Kidney (tissue), 14 donors: ENCODE measurements around the gene TTI1. TPM values are rescaled to one million over a fixed set of nuclear protein-coding genes. Genes with fewer than 3 reads are reported as not detected.

ENCODE experiments used
- DNase-seq, 5 donors: peaks; one replicate each; pipeline ENCODE4 v3.0.0-alpha.2; 2013 to 2020
- FAIRE-seq: peaks from 2 replicates; lab custom pipeline; 2012; peaks lifted over from hg19 to GRCh38; lab: Jason Lieb, UNC
- H3K27ac ChIP-seq, 2 donors: one replicate each; pipeline ENCODE4 v1.7.0; 2013; ENCODE audit warnings: low read depth in 2 of 2, low read length in 2 of 2, inconsistent platforms in 1 of 2
- H3K27me3 ChIP-seq: one replicate; pipeline ENCODE4 v1.7.1; 2013; ENCODE audit warnings: low read length, inconsistent platforms; ENCODE audit not compliant: control insufficient read depth, insufficient read depth
- H3K36me3 ChIP-seq, 3 donors: one replicate each; pipeline versions ENCODE4 v1.7.0 to v1.7.1; 2013; ENCODE audit warnings: low read length in 3 of 3, control low read depth in 1 of 3, inconsistent platforms in 1 of 3; ENCODE audit not compliant: insufficient read depth in 3 of 3, control insufficient read depth in 2 of 3
- H3K4me1 ChIP-seq, 3 donors: one replicate each; pipeline versions ENCODE4 v1.7.0 to v1.7.1; 2013; ENCODE audit warnings: low read length in 3 of 3, inconsistent platforms in 1 of 3, low read depth in 1 of 3; ENCODE audit not compliant: control insufficient read depth in 2 of 3, insufficient read depth in 2 of 3
- H3K4me3 ChIP-seq, 3 donors: one replicate each; pipeline versions ENCODE4 v1.7.0 to v1.8.1; 2013; ENCODE audit warnings: low read length in 3 of 3, control low read depth in 1 of 3, inconsistent platforms in 1 of 3
- H3K9ac ChIP-seq, 3 donors: one replicate each; pipeline versions ENCODE4 v1.7.0 to v1.7.1; 2013; ENCODE audit warnings: low read length in 3 of 3, control low read depth in 1 of 3, inconsistent platforms in 1 of 3
- H3K9me3 ChIP-seq, 3 donors: one replicate each; pipeline versions ENCODE4 v1.7.0 to v1.7.1; 2013; ENCODE audit warnings: low read length in 3 of 3, control low read depth in 1 of 3, inconsistent platforms in 1 of 3; ENCODE audit not compliant: control insufficient read depth in 2 of 3, insufficient read depth in 1 of 3
- intact Hi-C: fragments of 100-400 bp; cut with DNase I; formaldehyde crosslinking; loops from one replicate; pipeline ENCODE4 v1.11.1; 2022
- polyA plus RNA-seq: library from polyadenylated mRNA; stranded (reverse); fragments of 350-450 nt; fragmentation: Illumina TruSeq; extraction: RNeasy Lipid Tissue Mini Kit (QIAGEN cat#74804); gene quantifications from one replicate; pipeline ENCODE4 v1.2.3, GENCODE V29; 2014; ENCODE audit warnings: low read depth, low replicate concordance; ENCODE audit not compliant: insufficient read depth
- total RNA-seq: library from RNA; stranded (reverse); fragmentation: NEBNext Ultra II Directional; extraction: Animal tissue kit (Norgen Biotek cat#: 25700); gene quantifications from one replicate; pipeline ENCODE4 v1.2.1, GENCODE V29; 2021
- TF ChIP-seq, protein P1 (sequence below): IDR thresholded peaks from 3 replicates; pipeline ENCODE4 v1.5.1; 2012; ENCODE audit warnings: mild to moderate bottlenecking, moderate library complexity, borderline replicate concordance; ENCODE audit not compliant: insufficient read depth; ENCODE audit errors: extremely low read depth
- donor health status: control.
- donor health status: control.
- donor health status: control.
- donor health status: control.
- donor health status: control.
- donor health status: DM: yes; HTN: yes; CAD: no.
- donor health status: Normal renal cell carcinoma (clear cell type).

Gene TTI1
- total and polyA plus RNA-seq, 2 donors from 2014 or later: 8.6 to 19.5 TPM

DNA sequence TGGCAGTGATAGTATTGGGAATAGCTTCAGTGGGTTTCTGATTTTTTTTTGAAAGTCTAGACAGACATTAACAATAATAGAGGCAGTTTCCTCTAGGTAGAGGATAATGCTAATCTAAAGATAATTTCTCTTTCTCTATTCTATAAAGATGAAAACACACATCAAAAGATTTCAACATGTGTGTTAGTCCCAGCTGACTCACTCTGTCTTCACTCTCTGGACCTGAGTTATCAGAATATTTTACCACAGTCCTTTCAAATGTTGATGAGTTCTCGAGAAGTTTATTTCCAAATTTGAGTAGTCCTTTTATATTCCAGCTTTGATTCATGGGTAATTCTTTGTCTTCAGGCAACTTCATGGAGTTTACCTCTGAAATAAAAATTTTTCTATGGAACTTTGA lies 17.4 kb upstream of the TTI1 start:
- Histone ChIP-seq H3K36me3 (peaks cover 5 to 16% (median 15%) of the 10 kb centered on the region in 3 donors), H3K9ac (no peak overlapping the region)
- no peak for FAIRE-seq

DNA sequence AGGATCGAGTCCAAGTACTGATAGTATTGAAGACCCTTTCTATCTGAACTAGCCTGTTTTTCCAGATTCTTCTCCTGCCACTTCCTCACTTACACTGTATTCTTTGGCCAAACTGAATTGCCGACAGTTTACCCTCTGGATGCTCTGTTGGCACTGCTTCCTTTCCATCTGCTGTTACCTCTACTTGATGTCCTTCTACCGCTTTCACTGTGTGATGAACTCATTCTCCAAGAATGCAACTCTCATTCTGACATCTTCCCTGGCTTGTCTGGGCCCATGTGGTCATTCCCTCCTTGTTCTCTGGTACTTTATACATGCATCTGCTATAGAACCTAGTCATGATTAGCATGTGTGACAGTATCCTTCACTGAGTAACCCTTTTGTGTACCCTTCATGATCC lies 16.5 kb upstream of the TTI1 start:
- H3K36me3 ChIP-seq: peaks cover 5 to 16% (median 16%) of the 10 kb centered on the region in 3 donors
- no peaks in the 10 kb centered on the region for H3K9me3 ChIP-seq
- FAIRE-seq (no peak), DNase-seq (no peak)
- H3K27me3 ChIP-seq: no peaks in the 10 kb centered on the region
- no peak overlapping the region for H3K27ac ChIP-seq
- peaks cover 0 to 3% (median 0%) of the 10 kb centered on the region in 3 donors for H3K4me1 ChIP-seq
- no peak overlapping the region for H3K9ac ChIP-seq
- H3K4me3 ChIP-seq: no peak overlapping the region
- intact Hi-C loops: no loop called here
- TF ChIP-seq, protein P1, sequence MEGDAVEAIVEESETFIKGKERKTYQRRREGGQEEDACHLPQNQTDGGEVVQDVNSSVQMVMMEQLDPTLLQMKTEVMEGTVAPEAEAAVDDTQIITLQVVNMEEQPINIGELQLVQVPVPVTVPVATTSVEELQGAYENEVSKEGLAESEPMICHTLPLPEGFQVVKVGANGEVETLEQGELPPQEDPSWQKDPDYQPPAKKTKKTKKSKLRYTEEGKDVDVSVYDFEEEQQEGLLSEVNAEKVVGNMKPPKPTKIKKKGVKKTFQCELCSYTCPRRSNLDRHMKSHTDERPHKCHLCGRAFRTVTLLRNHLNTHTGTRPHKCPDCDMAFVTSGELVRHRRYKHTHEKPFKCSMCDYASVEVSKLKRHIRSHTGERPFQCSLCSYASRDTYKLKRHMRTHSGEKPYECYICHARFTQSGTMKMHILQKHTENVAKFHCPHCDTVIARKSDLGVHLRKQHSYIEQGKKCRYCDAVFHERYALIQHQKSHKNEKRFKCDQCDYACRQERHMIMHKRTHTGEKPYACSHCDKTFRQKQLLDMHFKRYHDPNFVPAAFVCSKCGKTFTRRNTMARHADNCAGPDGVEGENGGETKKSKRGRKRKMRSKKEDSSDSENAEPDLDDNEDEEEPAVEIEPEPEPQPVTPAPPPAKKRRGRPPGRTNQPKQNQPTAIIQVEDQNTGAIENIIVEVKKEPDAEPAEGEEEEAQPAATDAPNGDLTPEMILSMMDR: no peak

More for the DNA sequence above, 17.4 kb upstream of the TTI1 start:
- TF ChIP-seq, protein P1: no peak
- Histone ChIP-seq H3K27me3 (no peaks in the 10 kb centered on the region), H3K4me1 (peaks cover 0 to 3% (median 0%) of the 10 kb centered on the region in 3 donors), H3K27ac (no peak overlapping the region), H3K9me3 (no peaks in the 10 kb centered on the region), H3K4me3 (no peak overlapping the region)
- intact Hi-C loops: no loop called here
- DNase-seq: no peak

DNA sequence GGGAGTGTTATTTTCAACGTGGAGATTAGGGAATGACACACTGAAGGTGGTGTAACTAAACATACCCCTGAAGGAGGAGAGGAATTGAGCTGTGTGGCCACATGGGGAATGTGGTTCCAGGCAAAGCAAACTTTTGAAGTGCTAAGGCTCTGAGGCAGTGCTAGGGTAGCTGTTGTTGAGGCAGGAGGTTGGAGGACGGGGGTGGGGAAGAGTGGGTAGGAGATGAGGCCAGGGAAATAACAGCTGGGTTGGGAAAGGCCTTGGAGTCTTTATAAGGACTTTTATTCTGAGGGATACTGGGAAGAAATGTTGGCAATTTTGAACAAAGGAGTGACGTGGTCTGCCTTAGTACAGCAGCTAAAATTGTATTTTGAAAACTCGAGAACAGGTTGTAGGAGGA lies 13.3 kb upstream of the TTI1 start:
- H3K27me3 ChIP-seq: no peaks in the 10 kb centered on the region
- TF ChIP-seq, protein P1: no peak
- H3K4me1 ChIP-seq: no peaks in the 10 kb centered on the region
- H3K4me3 ChIP-seq: no peak overlapping the region
- FAIRE-seq: no peak
- intact Hi-C loops: no loop called here
- no peak for DNase-seq
- H3K9me3 ChIP-seq: no peaks in the 10 kb centered on the region
- no peak overlapping the region for H3K27ac ChIP-seq
- H3K36me3 ChIP-seq: peaks cover 5 to 36% (median 22%) of the 10 kb centered on the region in 3 donors
- H3K9ac ChIP-seq: no peak overlapping the region

DNA sequence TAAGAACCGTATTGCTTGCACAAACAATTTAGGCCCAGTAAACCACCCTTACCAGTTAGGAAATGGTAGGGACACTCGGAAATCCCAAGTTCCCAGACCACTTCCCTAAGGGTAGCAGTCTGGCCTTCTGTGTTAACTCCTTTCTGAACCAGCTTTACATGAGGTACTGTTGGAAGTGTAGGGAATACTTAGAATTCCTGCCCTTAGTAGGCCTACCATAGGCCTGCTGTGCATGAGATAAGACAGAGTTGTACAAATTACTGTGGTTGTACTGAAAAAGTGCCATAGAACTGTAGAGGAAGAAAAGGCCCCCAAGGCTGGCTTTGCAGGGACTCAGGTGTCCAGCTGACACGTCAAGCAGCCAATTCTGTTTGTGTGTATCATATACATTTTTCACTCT lies 11.4 kb upstream of the TTI1 start:
- no peaks in the 10 kb centered on the region for H3K27me3 ChIP-seq
- no peak overlapping the region for H3K9ac ChIP-seq
- DNase-seq (no peak), FAIRE-seq (no peak)
- peaks cover 6 to 27% (median 14%) of the 10 kb centered on the region in 3 donors for H3K36me3 ChIP-seq
- H3K4me3 ChIP-seq: no peak overlapping the region
- TF ChIP-seq, protein P1: no peak
- H3K4me1 ChIP-seq: no peaks in the 10 kb centered on the region
- no peaks in the 10 kb centered on the region for H3K9me3 ChIP-seq
- no peak overlapping the region for H3K27ac ChIP-seq
- intact Hi-C loops: no loop called here
